Subcutaneous adipose tissue (tissue), 4 donors: Measurements from ENCODE around the gene PKHD1. TPM values are rescaled to one million over a fixed set of nuclear protein-coding genes. Genes with fewer than 3 reads are reported as not detected.

Source experiments
- total RNA-seq, 4 donors: library from RNA; depleted of rRNA; stranded (reverse); fragments of >200 nt; gene quantifications; one replicate each; pipeline ENCODE4 v1.1.0, GENCODE V29; 2016
- TF ChIP-seq, protein P1 (sequence below): fragments of 450-650 bp; IDR thresholded peaks from one replicate; pipeline ENCODE4 v1.5.1; 2016; ENCODE audit warnings: low read depth, mild to moderate bottlenecking, control low read depth, antibody characterized with exemption, moderate library complexity

Gene PKHD1
- total RNA-seq, 4 donors from 2014 or later, result under 0.01 to 1.1 (median 0.35) TPM

DNA sequence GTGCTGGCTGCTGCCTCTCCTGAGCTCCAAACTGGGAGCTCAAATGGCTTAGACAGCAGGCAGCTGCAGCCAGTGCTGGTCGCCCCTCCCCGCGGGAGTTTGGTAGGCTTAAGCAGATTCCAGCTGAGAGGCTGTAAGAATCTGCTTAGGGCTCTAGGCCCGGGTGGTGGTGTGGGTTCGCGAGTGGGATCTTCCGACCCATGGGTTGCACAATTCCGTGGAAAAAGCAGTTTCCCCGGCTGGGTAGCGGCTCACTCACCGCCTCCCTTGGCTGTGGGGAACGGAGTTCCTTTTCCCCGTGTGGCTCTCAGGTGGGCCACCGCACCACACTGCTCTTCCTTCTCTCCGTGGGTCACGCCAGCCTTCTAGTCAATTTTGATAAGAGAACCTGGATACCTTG is 232.5 kb downstream of the PKHD1 start:
- TF ChIP-seq, protein P1, sequence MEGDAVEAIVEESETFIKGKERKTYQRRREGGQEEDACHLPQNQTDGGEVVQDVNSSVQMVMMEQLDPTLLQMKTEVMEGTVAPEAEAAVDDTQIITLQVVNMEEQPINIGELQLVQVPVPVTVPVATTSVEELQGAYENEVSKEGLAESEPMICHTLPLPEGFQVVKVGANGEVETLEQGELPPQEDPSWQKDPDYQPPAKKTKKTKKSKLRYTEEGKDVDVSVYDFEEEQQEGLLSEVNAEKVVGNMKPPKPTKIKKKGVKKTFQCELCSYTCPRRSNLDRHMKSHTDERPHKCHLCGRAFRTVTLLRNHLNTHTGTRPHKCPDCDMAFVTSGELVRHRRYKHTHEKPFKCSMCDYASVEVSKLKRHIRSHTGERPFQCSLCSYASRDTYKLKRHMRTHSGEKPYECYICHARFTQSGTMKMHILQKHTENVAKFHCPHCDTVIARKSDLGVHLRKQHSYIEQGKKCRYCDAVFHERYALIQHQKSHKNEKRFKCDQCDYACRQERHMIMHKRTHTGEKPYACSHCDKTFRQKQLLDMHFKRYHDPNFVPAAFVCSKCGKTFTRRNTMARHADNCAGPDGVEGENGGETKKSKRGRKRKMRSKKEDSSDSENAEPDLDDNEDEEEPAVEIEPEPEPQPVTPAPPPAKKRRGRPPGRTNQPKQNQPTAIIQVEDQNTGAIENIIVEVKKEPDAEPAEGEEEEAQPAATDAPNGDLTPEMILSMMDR, result no peak

DNA sequence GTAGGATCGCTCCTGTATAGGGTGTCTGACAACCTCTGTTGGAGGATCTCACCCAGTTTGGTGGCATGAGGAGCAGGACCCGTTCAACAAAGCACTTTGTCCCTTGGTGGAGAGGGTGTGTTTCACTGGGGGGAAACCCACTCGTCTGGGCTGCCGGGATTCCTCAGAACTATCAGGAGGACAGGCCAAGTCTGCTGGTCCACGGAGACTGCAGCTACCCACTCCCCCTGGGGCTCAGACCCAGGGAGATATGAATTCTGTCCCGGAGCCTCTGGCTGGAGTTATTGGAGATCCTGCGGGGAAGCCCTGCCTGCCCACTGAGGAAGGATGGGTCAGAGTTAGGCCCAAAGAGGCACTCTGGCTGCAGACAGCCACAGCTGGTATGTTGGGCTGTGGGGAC is 233.1 kb downstream of the PKHD1 start:
- TF ChIP-seq, protein P1, result no peak

DNA sequence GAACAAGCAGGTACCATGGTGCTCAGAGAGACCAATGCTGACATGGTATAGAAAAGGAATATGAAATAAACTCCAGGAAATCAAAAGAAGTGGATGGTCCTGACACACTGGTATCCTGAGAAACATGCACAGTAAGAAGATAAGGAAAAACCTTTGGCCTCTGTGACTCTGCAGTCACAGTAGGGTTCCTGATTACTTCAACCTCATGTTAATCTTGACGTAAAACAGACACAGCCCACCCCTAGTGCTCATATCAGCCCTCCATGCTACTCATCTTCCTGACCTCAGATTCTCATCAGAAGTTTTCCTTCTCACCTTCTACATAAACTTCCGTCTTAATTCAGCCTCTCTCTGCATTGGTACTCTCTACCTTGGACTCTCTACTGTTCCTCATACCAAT is 240.9 kb downstream of the PKHD1 start:
- TF ChIP-seq, protein P1, result no peak

DNA sequence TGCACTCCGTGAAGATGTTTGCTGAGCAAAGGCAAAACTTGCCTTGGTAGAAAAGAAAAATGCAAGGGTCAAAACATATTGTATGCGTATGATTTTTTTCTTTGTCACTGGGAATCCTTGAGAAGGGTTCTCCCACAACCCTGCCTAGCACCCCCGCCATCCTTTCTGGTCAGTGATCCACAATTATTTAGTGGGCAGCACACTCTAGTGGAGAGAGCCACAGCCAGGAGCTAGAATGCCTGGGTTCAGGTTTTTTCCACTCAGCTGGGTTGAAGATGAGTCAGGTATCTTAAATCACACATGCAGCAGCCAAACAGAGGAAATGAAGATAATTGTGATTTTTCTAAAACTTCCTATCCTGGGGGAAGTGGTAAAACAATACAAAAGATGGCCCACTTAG is 243.1 kb downstream of the PKHD1 start:
- TF ChIP-seq, protein P1, result no peak

DNA sequence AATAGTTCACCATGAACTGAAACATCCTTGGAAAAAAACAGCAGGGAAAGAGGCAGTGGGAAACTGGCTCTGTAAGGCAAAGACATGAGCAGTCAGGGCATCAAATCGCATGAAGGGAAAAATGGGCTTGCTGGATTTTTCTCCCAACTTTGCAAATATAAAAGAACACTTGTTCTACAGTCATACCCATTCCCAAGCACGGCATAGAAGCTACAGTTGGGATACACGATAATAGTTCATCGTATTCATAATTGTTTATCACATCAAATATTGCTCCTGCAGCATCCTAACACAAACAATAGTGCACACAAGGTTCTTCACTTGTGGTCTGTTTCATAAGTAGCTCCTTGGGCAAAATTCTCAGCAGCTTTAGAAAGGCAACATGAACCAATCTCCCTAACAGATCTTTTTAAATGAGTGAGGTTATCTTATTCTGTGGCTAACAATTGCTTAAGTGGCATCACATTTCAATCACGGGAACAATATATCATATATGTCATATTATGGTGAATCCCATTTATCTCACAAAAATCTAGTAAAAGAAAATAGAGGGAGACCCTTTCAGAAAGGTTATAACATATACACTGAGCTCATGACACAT is 243.9 kb downstream of the PKHD1 start:
- TF ChIP-seq, protein P1, result no peak

DNA sequence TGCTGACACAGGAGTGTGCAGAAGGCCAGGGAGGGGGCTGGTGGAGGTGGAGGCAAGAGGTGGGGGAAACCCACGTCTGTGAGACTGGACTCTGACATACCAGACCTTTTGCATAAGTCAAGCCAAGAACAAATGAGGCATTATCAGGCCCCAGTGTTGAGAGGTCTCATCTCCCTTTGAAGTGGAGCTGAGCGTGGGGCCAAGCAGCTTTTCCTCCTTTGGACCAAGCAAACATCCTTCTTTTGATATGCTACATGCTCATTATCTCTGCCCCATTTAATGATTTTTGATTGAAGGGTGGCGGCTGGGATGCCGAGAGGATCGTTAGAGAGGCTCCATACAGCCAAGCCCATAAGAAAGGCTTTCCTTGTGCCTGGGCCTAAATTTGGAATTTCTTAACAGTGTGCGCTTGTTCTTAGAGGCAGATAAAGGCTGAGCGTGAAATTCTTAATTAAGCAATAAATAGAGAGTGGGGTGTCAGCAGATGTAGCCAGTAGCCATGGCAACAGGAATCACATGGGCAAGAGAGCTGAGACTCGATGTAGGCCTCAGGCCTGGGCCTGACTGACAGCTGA is 244.5 kb downstream of the PKHD1 start:
- TF ChIP-seq, protein P1, result no peak

DNA sequence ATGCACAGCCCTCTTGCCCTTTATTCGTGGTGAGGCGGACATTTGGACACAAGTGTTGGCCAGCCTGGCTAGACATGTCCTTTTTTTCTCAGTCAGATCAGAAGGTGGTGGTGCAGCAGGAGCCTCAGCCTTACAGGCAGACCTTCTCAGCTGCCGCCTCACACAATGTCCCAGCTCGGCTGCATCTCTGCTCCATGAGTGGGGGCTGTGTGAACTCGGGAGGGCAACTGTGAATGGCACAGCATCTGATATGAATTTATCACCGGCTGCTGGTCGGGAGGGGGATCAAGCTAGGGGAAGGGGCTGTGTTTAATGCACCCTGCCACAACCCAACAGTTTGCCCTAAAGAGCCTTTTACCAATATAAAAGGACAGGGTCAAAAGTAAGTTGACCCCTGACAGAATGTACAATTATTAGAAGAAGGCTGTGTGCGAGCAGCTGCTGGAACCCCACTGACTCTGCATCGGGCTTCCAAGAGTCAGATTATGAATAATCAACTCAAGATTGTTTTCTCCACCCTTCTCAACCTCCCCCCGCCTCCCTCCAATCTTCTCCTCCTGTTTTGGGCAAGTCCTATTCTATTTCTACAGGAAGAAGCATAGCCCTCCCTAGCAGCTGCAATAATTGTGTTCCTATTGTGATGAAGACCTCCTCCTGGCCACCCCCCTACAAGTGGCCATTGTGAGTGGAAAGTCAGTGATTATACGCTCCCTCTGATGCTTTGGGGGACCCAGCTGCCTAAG is 245.2 kb downstream of the PKHD1 start:
- TF ChIP-seq, protein P1, result no peak
